ENCODE results near the gene ZGLP1. TPM values are rescaled to one million over a fixed set of nuclear protein-coding genes. Genes with fewer than 3 reads are reported as not detected.
A peak's percentile ranks its signal among the peaks of the same experiment; 100 is the strongest.

Gene ZGLP1
- total RNA-seq, 2 donors from 2014 or later: 0.96 to 5.1 TPM

GRCh38 chr19:10317857-10318462 is 8.3 kb upstream of the ZGLP1 start:
- no peak for DNase-seq
- H3K9me3 ChIP-seq: no peaks in the 10 kb centered on the region
- TF ChIP-seq CTCF (IDR thresholded peaks at IDR 0.05): no peak
- H3K27ac ChIP-seq: no peak overlapping the region
- intact Hi-C loops (cut with DNase I): no loop called here
- H3K4me1 ChIP-seq: peaks cover 7% of the 10 kb centered on the region
- H3K9ac ChIP-seq (ENCODE audit: low read depth in 2 of 2, low read length in 2 of 2): no peak overlapping the region
- H3K4me3 ChIP-seq: no peak overlapping the region
- peaks cover 4% of the 10 kb centered on the region for H3K36me3 ChIP-seq
- H3K27me3 ChIP-seq: no peaks in the 10 kb centered on the region

GRCh38 chr19:10317045-10317856 is 7.6 kb upstream of the ZGLP1 start:
- Histone ChIP-seq H3K36me3 (peaks cover 4% of the 10 kb centered on the region), H3K9ac (ENCODE audit: low read depth in 2 of 2, low read length in 2 of 2) (no peak overlapping the region), H3K27me3 (no peaks in the 10 kb centered on the region), H3K4me1 (peaks cover 7% of the 10 kb centered on the region), H3K4me3 (no peak overlapping the region), H3K9me3 (no peaks in the 10 kb centered on the region), H3K27ac (no peak overlapping the region)
- TF ChIP-seq CTCF (IDR thresholded peaks at IDR 0.05): no peak
- intact Hi-C loops (cut with DNase I): no loop called here
- no peak for DNase-seq

- TF ChIP-seq CTCF (IDR thresholded peaks at IDR 0.05): no peak
- intact Hi-C loops (cut with DNase I): no loop called here
- H3K36me3 ChIP-seq: peaks cover 4% of the 10 kb centered on the region
- H3K4me1 ChIP-seq: peaks cover 7% of the 10 kb centered on the region
- H3K27me3 ChIP-seq: no peaks in the 10 kb centered on the region
- no peak overlapping the region for H3K27ac ChIP-seq
- no peaks in the 10 kb centered on the region for H3K9me3 ChIP-seq
- H3K4me3 ChIP-seq: peak overlapping the region; percentile 66
- H3K9ac ChIP-seq (ENCODE audit: low read depth in 2 of 2, low read length in 2 of 2): peak overlapping the region in 1 of 2 donors; percentile 77
- DNase-seq: peak; percentile 42
Observed at GRCh38 chr19:10316229-10317044, 6.8 kb upstream of the ZGLP1 start.

GRCh38 chr19:10315335-10316214 is 6.0 kb upstream of the ZGLP1 start, which contains the start of gene FDX2:
TSS of gene FDX2 (minus strand) at chr19:10316015. CDS start at chr19:10315996, 19 bp downstream.
- H3K9ac ChIP-seq (ENCODE audit: low read depth in 2 of 2, low read length in 2 of 2): peak within 1 kb of the TSS; percentile 20 to 77
- intact Hi-C loops (cut with DNase I): no loop called here
- H3K27me3 ChIP-seq: no peaks in the 10 kb centered on the region
- H3K36me3 ChIP-seq: peaks cover 4% of the 10 kb centered on the region
- DNase-seq: peak; percentile 95
- no peak for TF ChIP-seq CTCF (IDR thresholded peaks at IDR 0.05)
- no peaks in the 10 kb centered on the region for H3K4me1 ChIP-seq
- H3K9me3 ChIP-seq: no peaks in the 10 kb centered on the region
- no peak within 1 kb of the TSS for H3K27ac ChIP-seq
- peak within 1 kb of the TSS; percentile 66 for H3K4me3 ChIP-seq

All from colonic mucosa (tissue), 4 donors.